Neural progenitor cell (in vitro differentiated cells): ENCODE results near the gene EBP. TPM values are rescaled to one million over a fixed set of nuclear protein-coding genes. Genes with fewer than 3 reads are reported as not detected.

ENCODE experiments used
- DNase-seq: peaks from one replicate; pipeline ENCODE4 v3.0.0-alpha.2; 2016; ENCODE audit warnings: low spot score
- H2AFZ ChIP-seq: fragments of 200-600 bp; sonication (generic); replicated peaks from 2 replicates; pipeline ENCODE4 v1.6.1; 2016; ENCODE audit warnings: antibody characterized with exemption
- H3F3A ChIP-seq: fragments of 200-600 bp; sonication (generic); 2 replicates; pipeline ENCODE4 v1.6.1; 2016; ENCODE audit warnings: antibody characterized with exemption, low read depth
- H3K27ac ChIP-seq: fragments of 200-600 bp; sonication (generic); 2 replicates; pipeline ENCODE4 v1.5.1; 2016; ENCODE audit warnings: mild to moderate bottlenecking
- H3K27me3 ChIP-seq: fragments of 200-600 bp; sonication (generic); 2 replicates; pipeline ENCODE4 v1.6.1; 2016; ENCODE audit warnings: mild to moderate bottlenecking, moderate library complexity
- H3K36me3 ChIP-seq: fragments of 200-600 bp; sonication (generic); 2 replicates; pipeline ENCODE4 v1.5.1; 2016
- H3K4me1 ChIP-seq: fragments of 200-600 bp; sonication (generic); 2 replicates; pipeline ENCODE4 v1.6.1; 2016; ENCODE audit warnings: mixed run types
- H3K4me2 ChIP-seq: fragments of 200-600 bp; sonication (generic); 2 replicates; pipeline ENCODE4 v1.6.1; 2016
- H3K4me3 ChIP-seq: fragments of 200-600 bp; sonication (generic); 2 replicates; pipeline ENCODE4 v1.5.1; 2016
- H3K79me2 ChIP-seq: fragments of 200-600 bp; sonication (generic); 2 replicates; pipeline ENCODE4 v1.6.1; 2016; ENCODE audit warnings: low read depth
- H3K9ac ChIP-seq: fragments of 200-600 bp; sonication (generic); 2 replicates; pipeline ENCODE4 v1.6.1; 2016
- H3K9me3 ChIP-seq: fragments of 200-600 bp; sonication (generic); 2 replicates; pipeline ENCODE4 v1.5.1; 2016; ENCODE audit warnings: low read depth
- H4K20me1 ChIP-seq: fragments of 200-600 bp; sonication (generic); 2 replicates; pipeline ENCODE4 v1.6.1; 2016; ENCODE audit warnings: low read depth
- H3K27ac Mint-ChIP-seq: 3 replicates; pipeline ENCODE4 v1.8.0; 2021; ENCODE audit warnings: mixed read lengths
- H3K27me3 Mint-ChIP-seq: 2 replicates; pipeline ENCODE4 v1.8.0; 2022; ENCODE audit warnings: low read depth, mild to moderate bottlenecking, inconsistent platforms, moderate library complexity, mixed read lengths; ENCODE audit not compliant: insufficient read depth
- H3K36me3 Mint-ChIP-seq: 3 replicates; pipeline ENCODE4 v1.8.0; 2021; ENCODE audit warnings: mixed read lengths
- H3K4me1 Mint-ChIP-seq: 3 replicates; pipeline ENCODE4 v1.8.0; 2021; ENCODE audit warnings: mixed read lengths
- H3K4me3 Mint-ChIP-seq: 3 replicates; pipeline ENCODE4 v1.8.0; 2021; ENCODE audit warnings: mild to moderate bottlenecking, moderate library complexity, mixed read lengths
- H3K9me3 Mint-ChIP-seq: 3 replicates; pipeline ENCODE4 v1.8.0; 2020; ENCODE audit warnings: mixed read lengths
- EZH2 ChIP-seq: fragments of 200-600 bp; sonication (generic); IDR thresholded peaks from 2 replicates; pipeline ENCODE4 v1.6.1; 2017; ENCODE audit warnings: antibody characterized with exemption, mild to moderate bottlenecking, moderate library complexity
- EZH2phosphoT487 ChIP-seq: fragments of 200-600 bp; sonication (generic); IDR thresholded peaks from 2 replicates; pipeline ENCODE4 v1.6.1; 2017; ENCODE audit warnings: antibody characterized with exemption
- total RNA-seq: library from RNA; depleted of rRNA; stranded (reverse); fragments of >200 nt; gene quantifications from 2 replicates; pipeline ENCODE4 v1.2.3, GENCODE V29; 2015; ENCODE audit warnings: low replicate concordance
- TF ChIP-seq, protein P1 (sequence below): fragments of 200-600 bp; sonication (generic); IDR thresholded peaks from 2 replicates; pipeline ENCODE4 v1.5.1; 2017; ENCODE audit warnings: antibody characterized with exemption, mild to moderate bottlenecking

The EBP gene
- total RNA-seq, 1 donor from 2014 or later = 74.6 TPM

- no peak overlapping the region for H3K4me2 ChIP-seq
- H3K4me1 Mint-ChIP-seq = peaks cover 15% of the 10 kb centered on the region
- H3K27me3 Mint-ChIP-seq = peaks cover 2% of the 10 kb centered on the region
Observed at GRCh38 chrX:48478806-48479205, 42.8 kb upstream of the EBP start.

GRCh38 chrX:48480142-48480541 is 41.5 kb upstream of the EBP start:
- no peak overlapping the region for H3K4me3 Mint-ChIP-seq
- H3K27ac Mint-ChIP-seq = no peak overlapping the region
- Histone ChIP-seq H3K27ac (no peak overlapping the region), H4K20me1 (no peaks in the 10 kb centered on the region), H3K36me3 (no peaks in the 10 kb centered on the region), H3K9me3 (no peaks in the 10 kb centered on the region), H2AFZ (no peak overlapping the region), H3K9ac (no peak overlapping the region), H3K4me2 (no peak overlapping the region), H3K79me2 (peaks cover 18% of the 10 kb centered on the region), H3K4me1 (no peaks in the 10 kb centered on the region), H3K27me3 (no peaks in the 10 kb centered on the region), H3F3A (no peaks in the 10 kb centered on the region), H3K4me3 (no peak overlapping the region)
- H3K4me1 Mint-ChIP-seq = peaks cover 9% of the 10 kb centered on the region
- DNase-seq = no peak
- TF ChIP-seq EZH2phosphoT487 (no peak), EZH2 (no peak)
- TF ChIP-seq, protein P1, sequence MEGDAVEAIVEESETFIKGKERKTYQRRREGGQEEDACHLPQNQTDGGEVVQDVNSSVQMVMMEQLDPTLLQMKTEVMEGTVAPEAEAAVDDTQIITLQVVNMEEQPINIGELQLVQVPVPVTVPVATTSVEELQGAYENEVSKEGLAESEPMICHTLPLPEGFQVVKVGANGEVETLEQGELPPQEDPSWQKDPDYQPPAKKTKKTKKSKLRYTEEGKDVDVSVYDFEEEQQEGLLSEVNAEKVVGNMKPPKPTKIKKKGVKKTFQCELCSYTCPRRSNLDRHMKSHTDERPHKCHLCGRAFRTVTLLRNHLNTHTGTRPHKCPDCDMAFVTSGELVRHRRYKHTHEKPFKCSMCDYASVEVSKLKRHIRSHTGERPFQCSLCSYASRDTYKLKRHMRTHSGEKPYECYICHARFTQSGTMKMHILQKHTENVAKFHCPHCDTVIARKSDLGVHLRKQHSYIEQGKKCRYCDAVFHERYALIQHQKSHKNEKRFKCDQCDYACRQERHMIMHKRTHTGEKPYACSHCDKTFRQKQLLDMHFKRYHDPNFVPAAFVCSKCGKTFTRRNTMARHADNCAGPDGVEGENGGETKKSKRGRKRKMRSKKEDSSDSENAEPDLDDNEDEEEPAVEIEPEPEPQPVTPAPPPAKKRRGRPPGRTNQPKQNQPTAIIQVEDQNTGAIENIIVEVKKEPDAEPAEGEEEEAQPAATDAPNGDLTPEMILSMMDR = no peak
- H3K9me3 Mint-ChIP-seq = peaks cover 9% of the 10 kb centered on the region
- peaks cover 2% of the 10 kb centered on the region for H3K27me3 Mint-ChIP-seq
- H3K36me3 Mint-ChIP-seq = peaks cover 5% of the 10 kb centered on the region

More at GRCh38 chrX:48478806-48479205, 42.8 kb upstream of the EBP start:
- peaks cover 2% of the 10 kb centered on the region for H3K4me1 ChIP-seq
- no peaks in the 10 kb centered on the region for H3K27me3 ChIP-seq
- H3K79me2 ChIP-seq = peaks cover 22% of the 10 kb centered on the region
- H3K9ac ChIP-seq = no peak overlapping the region
- no peak for DNase-seq
- H4K20me1 ChIP-seq = no peaks in the 10 kb centered on the region
- H2AFZ ChIP-seq = no peak overlapping the region
- H3K36me3 Mint-ChIP-seq = peaks cover 5% of the 10 kb centered on the region
- H3K27ac ChIP-seq = no peak overlapping the region
- H3K4me3 ChIP-seq = no peak overlapping the region
- H3K9me3 ChIP-seq = no peaks in the 10 kb centered on the region
- H3K27ac Mint-ChIP-seq = no peak overlapping the region
- peaks cover 9% of the 10 kb centered on the region for H3K9me3 Mint-ChIP-seq
- TF ChIP-seq, protein P1 = no peak
- TF ChIP-seq EZH2phosphoT487 (no peak), EZH2 (no peak)
- H3K4me3 Mint-ChIP-seq = no peak overlapping the region
- H3F3A ChIP-seq = peaks cover 2% of the 10 kb centered on the region
- no peaks in the 10 kb centered on the region for H3K36me3 ChIP-seq

- H3K4me2 ChIP-seq = no peak overlapping the region
- H3K36me3 ChIP-seq = no peaks in the 10 kb centered on the region
- Mint-ChIP-seq H3K36me3 (peaks cover 5% of the 10 kb centered on the region), H3K4me3 (no peak overlapping the region), H3K9me3 (peaks cover 7% of the 10 kb centered on the region), H3K4me1 (peaks cover 8% of the 10 kb centered on the region), H3K27me3 (peaks cover 2% of the 10 kb centered on the region), H3K27ac (no peak overlapping the region)
- H3K4me1 ChIP-seq = no peaks in the 10 kb centered on the region
- H4K20me1 ChIP-seq = no peaks in the 10 kb centered on the region
- TF ChIP-seq EZH2 = no peak
- TF ChIP-seq, protein P1 = no peak
- no peak for TF ChIP-seq EZH2phosphoT487
- no peak overlapping the region for H3K27ac ChIP-seq
- H3K9me3 ChIP-seq = no peaks in the 10 kb centered on the region
- no peaks in the 10 kb centered on the region for H3F3A ChIP-seq
- H3K4me3 ChIP-seq = no peak overlapping the region
- H2AFZ ChIP-seq = no peak overlapping the region
- no peaks in the 10 kb centered on the region for H3K27me3 ChIP-seq
- DNase-seq = no peak
- H3K79me2 ChIP-seq = peaks cover 15% of the 10 kb centered on the region
- no peak overlapping the region for H3K9ac ChIP-seq
Observed at GRCh38 chrX:48480583-48480982, 41.0 kb upstream of the EBP start.
